Lower leg skin (tissue), 3 donors: ENCODE data around the gene SERPINA3.

Experiments used
- CTCF ChIP-seq, 3 donors: fragments of 450-650 bp; IDR thresholded peaks; one replicate each; pipeline ENCODE4 v1.5.1; 2016; ENCODE audit warnings: antibody characterized with exemption in 3 of 3, mild to moderate bottlenecking in 3 of 3, moderate library complexity in 2 of 3
- POLR2A ChIP-seq, 2 donors: fragments of 450-650 bp; IDR thresholded peaks; one replicate each; pipeline ENCODE4 v1.6.1; 2016 to 2017; ENCODE audit warnings: antibody characterized with exemption in 2 of 2, mild to moderate bottlenecking in 1 of 2, moderate library complexity in 1 of 2

- no peak for TF ChIP-seq CTCF (IDR thresholded peaks at IDR 0.05)
- TF ChIP-seq POLR2A (IDR thresholded peaks at IDR 0.05) = no peak
Measured at GRCh38 chr14:94623856-94624499, 11.8 kb downstream of the SERPINA3 start.
